Aortic smooth muscle cell (primary cell): ENCODE data around the gene ZNF813. TPM values are rescaled to one million over a fixed set of nuclear protein-coding genes. Genes with fewer than 3 reads are reported as not detected.

Source experiments
- total RNA-seq: library from RNA; depleted of rRNA; stranded (reverse); fragments of >200 nt; gene quantifications from 2 replicates; pipeline ENCODE4 v1.2.3, GENCODE V29; 2014

ZNF813 gene
- 2.7 and 3.7 TPM in 2 replicates for total RNA-seq

DNA sequence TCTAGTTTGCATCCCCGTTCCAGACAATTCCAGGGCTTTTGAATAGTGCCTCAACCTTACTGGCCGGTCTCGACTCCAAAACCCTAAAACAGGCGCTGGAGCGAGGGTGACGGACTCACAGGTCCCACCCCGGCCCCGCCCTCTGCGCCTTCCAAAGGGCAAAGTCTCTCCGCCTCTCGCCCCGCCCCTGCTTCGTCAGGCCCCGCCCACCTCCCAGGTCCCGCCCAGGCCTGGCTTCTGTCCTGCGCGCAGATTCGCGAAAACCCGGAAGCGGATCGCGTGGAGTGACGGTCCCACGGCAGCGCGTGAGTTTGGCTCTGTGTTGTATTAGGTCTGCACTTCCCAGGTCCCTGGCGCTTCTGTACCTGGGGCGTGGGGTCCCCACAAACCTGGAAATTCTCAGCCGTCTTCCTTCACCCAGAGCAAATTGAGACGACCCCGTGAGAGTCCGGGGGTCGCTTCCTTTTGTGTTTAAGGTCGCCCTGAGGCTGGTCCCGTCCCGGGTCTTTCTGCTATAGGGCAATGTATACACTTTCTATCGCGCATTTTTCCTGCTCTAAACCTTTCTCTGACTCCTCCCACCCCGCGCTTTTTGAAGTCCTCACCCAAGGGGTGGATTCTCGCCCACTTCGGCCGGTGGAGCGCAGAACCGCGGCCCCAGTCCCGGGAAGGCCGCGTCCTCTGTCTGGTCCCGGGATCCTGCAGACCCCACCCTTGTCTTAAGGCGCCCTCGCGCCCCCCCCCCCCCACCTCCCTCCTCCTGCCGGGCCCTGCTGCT, at the start of gene ZNF813:
Gene ZNF813 (plus strand): TSS at position 249 of the 778 bp plus-strand sequence. CDS start 16,090 bp downstream, outside the sequence.

GRCh38 chr19:53431399-53432087, 36.0 kb upstream of the ZNF813 start, which contains the start of gene ZNF761:
TSS of gene ZNF761 (plus strand) at chr19:53431984. CDS start at chr19:53447269, 15,285 bp downstream.

GRCh38 chr19:53537521-53538377, 70.2 kb downstream of the ZNF813 start, which contains the start of gene ZNF331:
TSS of gene ZNF331 (plus strand) at chr19:53538145. CDS start at chr19:53569377, 31,232 bp downstream.

Other genes with a start within 250 kb of the ZNF813 start
- 15.0 and 15.7 TPM in 2 replicates for gene ZNF677, start 212.9 kb upstream of the ZNF813 start, total RNA-seq
- gene VN1R2, start 209.4 kb upstream of the ZNF813 start, total RNA-seq = not detected in 2 replicates
- gene VN1R4, start 200.0 kb upstream of the ZNF813 start, total RNA-seq = not detected in 2 replicates
- 6.3 and 7.9 TPM in 2 replicates for gene ZNF845, start 134.0 kb upstream of the ZNF813 start, total RNA-seq
- gene ZNF525, start 102.0 kb upstream of the ZNF813 start, total RNA-seq = 6.3 and 6.6 TPM in 2 replicates
- gene ZNF765, start 72.6 kb upstream of the ZNF813 start, total RNA-seq = 9.8 and 11.1 TPM in 2 replicates
- gene ZNF761, start 35.7 kb upstream of the ZNF813 start, total RNA-seq = 9.8 and 11.0 TPM in 2 replicates
- gene ZNF331, start 70.4 kb downstream of the ZNF813 start, total RNA-seq = 8.3 and 11.5 TPM in 2 replicates
- not detected in 2 replicates for gene DPRX, start 164.3 kb downstream of the ZNF813 start, total RNA-seq